ENCODE results near the gene POLG. TPM values are rescaled to one million over a fixed set of nuclear protein-coding genes. Genes with fewer than 3 reads are reported as not detected.

The POLG gene
- total RNA-seq, 1 donor from 2014 or later = 36.9 TPM

DNA sequence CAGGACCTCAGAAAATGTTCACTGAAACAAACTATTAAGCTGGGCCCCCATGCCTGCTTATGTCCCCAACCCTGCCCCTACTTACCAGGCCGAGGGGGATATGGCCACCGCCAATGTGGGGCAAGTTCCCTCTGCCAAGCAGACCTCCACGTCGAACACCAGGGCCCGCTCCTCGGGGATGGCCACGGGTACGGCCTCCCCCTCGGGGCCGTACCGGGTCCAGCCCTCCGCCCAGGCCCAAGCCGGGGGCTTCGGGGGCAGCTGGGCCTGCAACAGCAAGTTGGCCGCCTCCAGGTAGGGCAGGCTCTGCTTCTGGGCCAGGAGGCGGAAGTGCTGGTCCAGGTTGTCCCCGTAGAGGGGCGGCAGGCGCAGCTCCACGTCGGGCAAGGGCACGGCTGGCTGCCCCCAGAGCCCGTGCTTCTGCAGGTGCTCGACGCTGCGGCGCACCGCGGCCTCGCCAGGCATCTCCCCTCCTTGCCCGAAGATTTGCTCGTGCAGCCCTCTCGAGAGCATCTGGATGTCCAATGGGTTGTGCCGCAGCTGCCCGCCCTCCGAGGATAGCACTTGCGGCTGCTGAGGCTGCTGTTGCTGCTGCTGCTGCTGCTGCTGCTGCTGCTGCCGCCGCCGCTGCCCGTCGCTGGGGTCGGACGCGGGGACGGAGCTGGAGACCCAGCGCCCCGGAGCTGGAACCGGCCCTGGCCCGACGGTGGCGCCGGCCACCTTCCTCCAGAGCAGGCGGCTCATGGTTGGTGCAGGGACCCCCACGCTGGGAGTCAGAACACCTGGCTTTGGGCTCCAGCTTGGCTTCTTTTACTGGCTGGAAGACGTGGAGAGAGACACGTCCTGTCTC, 1.4 kb downstream of the POLG start:
- no peak for DNase-seq
- ATAC-seq (ENCODE audit: poor library complexity) = no peak
- intact Hi-C loops (cut with DNase I) = loop anchor here (5.0 kb wide), 1 partner anchor 246 kb away; the partner anchor contains the start of gene ABHD2

DNA sequence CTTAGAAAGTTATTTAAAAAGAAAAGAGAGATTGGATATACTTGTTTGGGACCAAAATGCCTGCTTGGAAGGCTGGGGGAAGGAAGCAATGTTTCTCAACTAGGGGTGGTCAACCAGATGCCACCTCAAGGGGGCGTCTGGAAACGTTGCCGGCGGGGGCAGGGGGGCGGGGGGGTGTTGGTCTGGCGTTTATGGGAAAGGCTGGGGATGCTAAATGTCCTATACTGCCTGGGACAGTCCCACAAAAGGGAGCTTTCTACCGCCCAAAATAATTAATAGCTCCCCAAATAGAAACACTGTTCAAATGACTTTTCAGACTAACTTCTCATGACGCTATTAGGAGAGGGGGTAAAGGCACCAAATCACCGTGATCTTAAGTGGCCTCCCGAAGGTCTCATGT, 2.2 kb downstream of the POLG start:
- ATAC-seq (ENCODE audit: poor library complexity) (no peak), DNase-seq (no peak)
- intact Hi-C loops (cut with DNase I) = loop anchor here (5.0 kb wide), 1 partner anchor 245 kb away; the partner anchor contains the start of gene ABHD2

DNA sequence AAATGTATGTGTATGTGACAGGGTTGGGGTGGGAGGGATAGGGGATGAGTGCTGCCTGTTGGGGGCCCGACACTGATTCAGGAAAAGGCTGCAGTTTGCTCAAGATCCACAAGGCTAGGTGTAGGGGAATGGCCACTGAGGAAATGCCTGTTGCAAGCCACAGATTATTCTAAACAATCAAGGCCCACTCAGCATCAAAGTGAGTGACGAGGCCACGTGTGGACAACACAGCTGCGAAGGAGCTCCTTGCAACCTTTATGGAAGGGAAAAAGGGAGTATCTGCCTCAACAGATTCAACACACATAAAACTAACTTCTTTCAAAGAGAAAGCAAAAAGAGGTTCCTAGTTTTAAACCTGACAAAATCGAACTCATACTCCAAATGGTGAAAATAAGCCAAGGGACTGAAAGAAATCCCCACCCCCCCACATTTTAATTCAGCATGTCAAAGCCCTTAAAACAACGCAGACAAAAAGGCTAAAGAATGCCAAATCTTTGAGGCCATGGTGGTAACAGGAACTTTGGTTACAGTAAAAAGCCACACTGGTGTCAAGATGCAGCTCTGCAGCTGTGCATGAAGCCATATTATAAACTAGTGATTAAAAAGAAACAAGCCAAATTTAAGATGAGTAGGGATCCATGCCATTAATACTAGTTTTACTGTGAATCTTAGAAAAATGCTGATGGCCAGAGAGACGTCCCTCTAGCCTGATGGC, 3.6 kb downstream of the POLG start:
- intact Hi-C loops (cut with DNase I) = loop anchor here (5.0 kb wide), 1 partner anchor 244 kb away; the partner anchor contains the start of gene ABHD2
- ATAC-seq (ENCODE audit: poor library complexity) (no peak), DNase-seq (no peak)

DNA sequence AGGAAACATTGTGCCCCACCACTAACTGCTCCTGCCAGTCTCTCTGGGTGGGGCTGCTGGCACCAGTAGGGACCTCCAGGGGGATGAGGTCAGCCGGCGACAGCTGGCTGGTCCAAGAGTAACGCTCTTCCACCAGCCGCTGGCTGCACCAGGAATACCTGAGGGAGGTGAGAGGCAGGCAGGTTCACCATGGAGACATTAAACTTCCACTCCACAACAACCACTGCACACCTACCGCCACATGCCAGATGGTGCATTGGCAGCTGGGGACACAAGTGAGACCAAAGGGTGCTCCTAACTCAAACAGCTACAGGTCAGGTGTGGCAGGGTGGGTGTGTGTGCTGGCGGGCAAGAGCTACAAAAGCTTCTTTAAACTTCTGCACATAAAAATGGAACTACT, 4.5 kb downstream of the POLG start:
- ATAC-seq (ENCODE audit: poor library complexity) = no peak
- intact Hi-C loops (cut with DNase I) = loop anchor here (5.0 kb wide), 1 partner anchor 243 kb away; the partner anchor contains the start of gene ABHD2
- no peak for DNase-seq

DNA sequence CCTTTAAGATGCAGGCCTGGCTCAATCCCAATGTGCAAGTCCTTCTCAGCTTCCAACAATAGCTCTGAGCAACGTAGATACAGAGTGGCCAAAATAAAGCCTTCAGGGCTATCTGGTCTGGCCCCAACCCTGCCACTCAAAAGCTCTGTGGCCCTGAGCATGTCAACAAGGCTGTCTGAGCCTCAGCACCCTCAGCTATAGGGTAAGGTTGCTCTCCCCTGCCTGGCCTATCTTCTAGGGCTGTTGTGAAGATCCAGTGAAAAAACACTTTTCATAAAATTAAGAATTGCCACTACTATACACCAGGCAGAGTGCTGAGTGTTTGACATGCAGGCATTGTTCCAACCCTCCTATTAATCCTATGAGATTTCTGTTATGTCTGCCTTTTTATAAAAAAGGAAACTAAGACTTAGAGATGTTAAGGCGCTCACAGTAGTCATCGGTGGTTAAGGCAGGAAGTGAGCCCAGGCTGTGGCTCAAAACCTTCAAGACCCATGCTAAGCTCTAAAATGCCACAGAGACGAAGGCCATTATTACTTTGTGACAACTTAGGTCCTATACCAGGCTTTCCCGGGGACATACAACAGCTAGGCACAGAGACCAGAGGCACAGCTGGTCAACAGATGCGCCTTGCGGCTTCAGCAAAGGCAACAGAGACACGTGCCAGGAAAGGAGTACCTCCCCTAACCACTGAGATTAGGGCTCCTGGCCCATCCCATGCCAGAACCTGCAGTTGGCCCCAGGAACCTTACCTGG, 5.1 kb downstream of the POLG start:
- no peak for DNase-seq
- intact Hi-C loops (cut with DNase I) = loop anchor here (5.0 kb wide), 1 partner anchor 242 kb away; the partner anchor contains the start of gene ABHD2
- ATAC-seq (ENCODE audit: poor library complexity) = no peak

DNA sequence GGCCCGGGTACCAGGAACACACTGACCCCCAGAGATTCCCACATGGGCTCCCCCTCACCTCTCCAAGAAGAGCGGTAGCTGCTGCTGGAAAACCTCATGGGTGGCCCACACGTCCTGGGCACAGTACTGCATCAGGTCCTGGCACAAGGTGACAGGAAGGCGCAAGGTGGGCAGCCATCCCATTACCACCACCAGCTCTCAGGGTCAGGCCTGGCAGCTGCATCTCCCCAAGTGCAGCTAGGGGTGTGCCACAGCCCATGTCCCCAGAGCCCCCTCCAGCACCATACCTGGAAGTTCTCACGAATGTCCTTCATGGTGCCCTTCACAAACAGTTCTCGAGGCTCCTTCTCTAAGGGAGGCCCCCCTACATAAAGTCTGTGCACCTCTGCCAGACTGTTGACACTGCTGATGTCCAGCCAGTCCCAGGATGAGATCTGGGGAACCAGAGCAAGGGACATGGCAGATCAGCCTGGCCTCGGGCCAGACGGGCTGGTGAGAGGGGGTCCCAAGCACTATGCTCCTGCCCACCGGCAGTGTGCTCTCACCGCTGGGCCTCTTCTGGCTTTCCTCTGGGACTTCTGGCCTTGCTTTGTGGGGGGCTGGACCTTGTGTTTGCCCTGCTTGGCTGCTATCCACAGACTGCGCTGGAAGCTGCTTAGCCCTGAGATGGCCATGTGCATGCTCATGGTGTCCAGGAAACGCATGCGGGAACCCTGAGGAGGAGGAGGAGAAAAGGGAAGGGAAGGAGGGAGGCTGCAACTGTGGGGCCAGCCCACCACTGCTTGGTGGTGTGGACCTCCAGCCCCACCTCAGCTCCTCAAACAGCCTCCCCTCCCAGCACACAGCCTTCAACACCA, 6.0 kb downstream of the POLG start:
- DNase-seq = no peak
- intact Hi-C loops (cut with DNase I) = no loop called here
- no peak for ATAC-seq (ENCODE audit: poor library complexity)

DNA sequence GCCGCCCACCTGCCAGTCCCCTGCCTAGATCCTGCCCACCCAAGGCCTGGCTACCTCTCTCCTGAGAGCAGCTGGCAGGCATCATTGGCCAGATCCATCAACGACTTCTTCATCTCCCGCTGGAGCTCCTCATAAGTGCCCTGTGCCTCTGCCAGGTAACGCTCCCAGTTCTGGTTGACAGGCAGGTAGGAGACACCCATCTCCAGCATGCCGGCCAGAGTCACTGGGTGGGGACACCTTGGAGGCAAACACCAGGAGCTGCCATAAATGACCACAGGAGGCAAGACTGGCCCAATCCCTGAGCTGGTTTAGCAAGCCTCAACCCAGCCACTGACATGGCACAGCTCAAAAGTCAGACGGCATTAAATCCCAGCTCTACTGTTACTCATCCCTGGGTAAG, 7.5 kb downstream of the POLG start:
- DNase-seq = no peak
- ATAC-seq (ENCODE audit: poor library complexity) = no peak

DNA sequence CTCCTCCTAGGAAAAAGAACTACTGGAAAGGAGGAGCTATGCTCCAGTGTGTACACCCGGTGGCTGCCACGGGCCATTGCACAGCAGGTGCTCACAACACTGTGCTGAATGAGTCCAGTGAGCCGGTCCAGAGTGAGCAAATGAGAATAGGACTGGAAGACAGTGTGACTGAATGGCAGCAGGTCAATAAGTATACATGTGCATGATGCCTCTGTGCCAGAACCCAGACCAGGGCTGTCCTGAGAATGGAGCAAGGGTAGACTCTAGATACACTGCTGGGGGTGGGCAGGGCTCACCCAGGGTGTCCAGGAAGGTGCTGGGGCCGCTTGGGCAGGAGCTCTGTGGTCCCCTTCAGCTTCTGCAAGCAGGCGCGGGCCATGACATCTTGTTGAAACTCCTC, 8.3 kb downstream of the POLG start:
- no peak for ATAC-seq (ENCODE audit: poor library complexity)
- intact Hi-C loops (cut with DNase I) = no loop called here
- DNase-seq = no peak

More for the DNA sequence above, 7.5 kb downstream of the POLG start:
- intact Hi-C loops (cut with DNase I) = no loop called here

DNA sequence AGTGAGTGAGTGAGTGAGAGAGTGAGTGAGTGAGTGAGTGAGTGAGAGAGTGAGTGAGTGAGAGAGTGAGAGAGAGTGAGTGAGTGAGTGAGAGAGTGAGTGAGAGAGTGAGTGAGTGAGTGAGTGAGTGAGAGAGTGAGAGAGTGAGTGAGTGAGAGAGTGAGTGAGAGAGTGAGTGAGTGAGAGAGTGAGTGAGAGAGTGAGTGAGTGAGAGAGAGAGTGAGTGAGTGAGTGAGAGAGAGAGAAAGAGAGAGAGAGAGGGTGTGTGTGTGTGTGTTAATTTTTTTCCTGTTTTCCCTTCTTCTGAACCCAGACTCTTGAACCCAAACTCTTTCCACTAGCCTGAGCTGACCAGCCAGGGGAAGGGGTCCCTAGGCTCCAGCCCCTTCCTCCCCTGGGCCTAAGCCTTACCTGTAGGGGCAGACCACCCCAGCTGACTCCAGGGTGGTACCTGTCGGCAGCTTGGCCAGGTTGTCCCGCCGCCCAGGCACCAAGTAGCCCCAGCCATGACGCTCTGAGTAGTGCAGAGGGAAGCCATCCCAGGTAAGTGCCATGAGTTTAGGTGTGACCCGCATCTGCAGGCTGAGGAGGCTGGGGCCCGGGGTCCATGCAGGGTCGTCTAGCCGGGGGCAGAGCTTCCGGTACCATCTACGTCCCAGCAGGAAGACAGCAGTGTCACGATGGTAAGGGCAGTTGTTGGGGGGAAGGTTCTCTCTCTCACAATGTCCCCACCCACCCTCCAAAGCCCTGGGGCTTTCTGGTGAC, 9.4 kb downstream of the POLG start:
- DNase-seq (no peak), ATAC-seq (ENCODE audit: poor library complexity) (no peak)
- intact Hi-C loops (cut with DNase I) = no loop called here

DNA sequence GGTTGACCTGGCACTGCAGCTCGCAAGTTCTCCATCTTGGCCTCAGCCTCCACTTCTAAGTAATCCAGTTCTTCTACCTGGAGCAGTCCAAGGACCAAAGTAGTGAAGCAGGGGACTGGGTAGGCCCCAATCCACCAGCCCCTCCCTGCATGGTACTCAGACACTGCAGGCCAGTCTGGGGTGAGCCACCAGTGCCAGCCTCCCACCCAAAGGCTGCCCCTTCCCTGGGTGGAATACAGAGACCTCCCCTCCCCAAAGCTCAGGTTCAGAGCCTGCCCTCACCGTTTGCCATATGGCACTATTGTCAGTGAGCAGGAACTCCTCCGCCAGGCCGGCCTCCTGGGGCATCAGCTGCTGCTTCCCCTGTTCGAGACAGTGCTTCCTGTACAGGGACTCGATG, 10.8 kb downstream of the POLG start:
- intact Hi-C loops (cut with DNase I) = no loop called here
- DNase-seq = no peak
- no peak for ATAC-seq (ENCODE audit: poor library complexity)

DNA sequence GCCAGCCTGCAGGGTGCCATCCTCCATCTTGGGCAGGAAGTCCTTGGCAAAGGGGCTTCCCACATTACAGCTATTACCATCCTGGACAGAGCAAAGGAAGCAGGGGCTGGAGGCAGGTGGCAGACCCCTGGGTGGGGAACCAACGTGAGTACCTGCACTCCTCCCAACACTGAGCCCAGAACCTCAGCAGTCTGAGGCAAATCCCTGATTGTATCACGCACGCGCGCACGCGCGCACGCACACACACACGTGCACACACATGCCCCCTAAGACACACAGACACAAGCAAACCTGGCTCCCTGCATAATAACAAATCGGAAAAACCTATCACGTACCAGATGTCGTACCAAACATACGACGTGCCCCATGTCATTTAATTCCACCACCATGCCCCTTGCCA, 11.8 kb downstream of the POLG start:
- DNase-seq (no peak), ATAC-seq (ENCODE audit: poor library complexity) (no peak)
- intact Hi-C loops (cut with DNase I) = no loop called here

DNA sequence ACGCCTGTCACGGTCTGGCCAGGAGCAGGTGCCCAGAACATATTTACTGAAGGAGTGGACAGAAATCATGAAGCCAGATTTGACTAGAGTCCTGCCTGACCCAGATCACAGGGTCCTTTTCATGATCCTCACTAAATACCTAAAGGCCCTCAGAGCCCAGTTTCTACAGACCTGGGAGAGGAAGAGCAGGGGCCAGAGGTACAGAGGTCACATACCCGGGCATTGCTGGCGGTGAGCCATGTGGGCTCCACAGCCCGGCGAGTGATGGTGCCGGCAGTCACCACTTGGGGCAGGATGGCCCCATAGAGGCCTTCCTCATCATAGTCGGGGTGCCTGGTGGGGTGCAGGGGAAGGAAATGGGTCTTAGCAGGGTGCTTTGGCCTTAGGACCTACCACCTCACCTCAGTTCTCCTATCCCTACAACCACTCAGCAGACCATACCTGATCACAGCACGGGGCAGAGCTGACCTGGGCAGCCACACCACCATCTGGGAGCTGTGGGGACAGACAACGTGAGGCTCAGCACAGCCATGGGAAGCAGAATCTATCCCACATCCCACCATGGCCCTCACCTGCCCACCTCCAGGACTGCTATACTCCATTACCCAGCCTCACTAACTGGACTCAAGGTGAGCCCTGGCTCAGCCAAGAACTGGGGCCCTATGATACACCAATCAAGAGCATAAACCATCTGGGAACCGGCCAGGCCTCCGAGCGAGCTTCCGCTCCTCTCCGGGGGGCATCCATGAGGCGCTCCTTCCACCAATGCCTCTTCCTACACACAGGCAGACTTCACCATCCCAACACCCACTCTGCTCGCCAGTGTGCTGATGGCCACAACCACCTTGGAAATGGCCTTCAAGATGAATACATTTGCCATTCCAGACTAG, 12.9 kb downstream of the POLG start:
- ATAC-seq (ENCODE audit: poor library complexity) (peak; percentile 7), DNase-seq (no peak)

DNA sequence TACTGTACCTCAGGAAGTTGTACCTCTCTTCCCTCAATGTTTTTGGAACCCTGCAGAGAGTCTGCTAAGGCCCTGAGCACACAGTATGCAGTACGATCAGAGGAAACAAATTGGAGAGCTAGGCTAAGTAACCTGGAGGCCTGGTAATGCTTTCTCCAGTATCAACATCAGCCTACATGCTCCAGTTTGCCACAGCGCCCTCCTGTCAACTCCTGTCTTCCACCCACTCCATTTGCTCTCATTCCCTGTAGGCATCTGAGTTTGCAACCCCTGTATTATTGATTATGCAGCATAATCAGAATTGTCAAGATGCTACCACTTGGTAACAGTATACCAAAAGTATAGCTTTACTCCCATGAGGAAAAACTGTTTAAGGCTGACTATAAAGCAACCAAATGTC, 14.4 kb downstream of the POLG start:
- DNase-seq (no peak), ATAC-seq (ENCODE audit: poor library complexity) (no peak)

More for the DNA sequence above, 12.9 kb downstream of the POLG start:
- intact Hi-C loops (cut with DNase I) = no loop called here

DNA sequence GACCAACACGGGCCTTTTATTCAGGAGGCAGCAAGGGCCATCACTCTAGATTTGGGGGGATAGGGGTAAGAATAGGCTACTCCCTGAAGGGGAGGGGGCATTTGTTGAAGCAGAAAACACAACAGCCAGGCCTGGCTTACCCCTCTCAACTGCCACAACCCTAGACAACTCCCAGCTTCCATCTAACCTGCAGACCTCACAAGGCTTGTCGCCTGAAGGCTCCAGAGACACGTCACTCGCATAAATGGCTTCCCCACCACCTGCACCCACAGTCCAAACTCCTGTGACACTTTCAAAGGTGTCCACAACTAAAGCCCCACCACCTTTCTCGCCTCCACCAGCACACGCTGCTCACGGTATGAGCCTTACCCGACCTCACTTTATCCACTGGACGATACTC, 14.9 kb downstream of the POLG start:
- intact Hi-C loops (cut with DNase I) = no loop called here
- ATAC-seq (ENCODE audit: poor library complexity) = no peak
- no peak for DNase-seq

More for the DNA sequence above, 14.4 kb downstream of the POLG start:
- intact Hi-C loops (cut with DNase I) = no loop called here

DNA sequence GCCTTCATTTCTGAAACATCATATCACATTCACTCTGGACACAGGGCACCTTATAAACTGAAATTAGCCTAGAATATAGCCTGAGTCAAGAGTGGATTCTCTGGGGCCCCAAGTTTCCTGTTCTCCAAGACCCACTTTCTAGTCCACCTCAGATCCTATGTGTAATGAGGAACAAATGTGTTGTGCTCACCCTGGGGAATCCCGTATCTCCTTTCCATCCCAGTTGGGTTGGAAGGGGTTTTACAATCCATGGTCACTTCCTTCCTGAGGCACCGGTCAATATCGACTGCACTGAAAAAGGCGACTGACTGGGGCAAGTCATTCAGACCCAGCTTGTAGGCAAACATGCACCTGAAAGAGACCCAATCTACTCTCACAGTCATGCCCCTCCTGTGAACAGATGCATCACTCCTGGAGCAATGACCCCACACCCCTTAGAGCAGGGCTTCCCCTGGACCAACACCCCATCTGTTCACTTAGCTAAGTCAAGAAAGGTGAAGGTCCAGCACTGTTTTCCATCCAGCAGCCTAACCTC, 17.4 kb downstream of the POLG start:
- no peak for ATAC-seq (ENCODE audit: poor library complexity)
- DNase-seq = no peak
- intact Hi-C loops (cut with DNase I) = no loop called here

DNA sequence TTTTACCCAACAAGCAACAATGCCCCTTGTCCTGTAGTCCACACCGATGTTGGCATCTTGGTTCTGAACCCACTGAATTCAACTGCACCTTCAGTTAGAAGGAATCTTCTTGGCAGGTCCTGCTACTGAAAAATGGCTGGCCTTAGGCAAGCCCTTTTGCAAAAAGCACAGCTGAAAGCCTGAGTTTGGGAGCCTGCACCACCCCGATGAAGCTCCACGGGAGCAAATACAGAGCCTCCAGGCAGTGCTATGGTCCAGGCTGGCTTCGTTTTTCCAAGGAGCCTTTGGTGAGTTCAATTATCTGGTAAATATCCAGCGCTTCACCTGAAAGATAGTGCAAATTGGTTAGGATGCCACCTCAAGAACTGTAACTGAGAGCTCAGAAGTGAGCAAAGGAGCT, 18.1 kb downstream of the POLG start:
- intact Hi-C loops (cut with DNase I) = no loop called here
- ATAC-seq (ENCODE audit: poor library complexity) (no peak), DNase-seq (no peak)
